GM18873 (cell line): Measurements from ENCODE around the gene COMMD7.
"Not testable (repeated sequence)": the region's sequence is repeated elsewhere in the genome, so short reads cannot be mapped to it uniquely, and the experiment has no call there.

ENCODE experiments used
- ATAC-seq: cut with Tn5 transposase; IDR thresholded peaks from one replicate; pipeline ENCODE4 v1.9.1; 2021; ENCODE audit warnings: mild to moderate bottlenecking, moderate library complexity, moderate number of reproducible peaks; ENCODE audit not compliant: unreplicated experiment, low FRiP score

Gene COMMD7

DNA sequence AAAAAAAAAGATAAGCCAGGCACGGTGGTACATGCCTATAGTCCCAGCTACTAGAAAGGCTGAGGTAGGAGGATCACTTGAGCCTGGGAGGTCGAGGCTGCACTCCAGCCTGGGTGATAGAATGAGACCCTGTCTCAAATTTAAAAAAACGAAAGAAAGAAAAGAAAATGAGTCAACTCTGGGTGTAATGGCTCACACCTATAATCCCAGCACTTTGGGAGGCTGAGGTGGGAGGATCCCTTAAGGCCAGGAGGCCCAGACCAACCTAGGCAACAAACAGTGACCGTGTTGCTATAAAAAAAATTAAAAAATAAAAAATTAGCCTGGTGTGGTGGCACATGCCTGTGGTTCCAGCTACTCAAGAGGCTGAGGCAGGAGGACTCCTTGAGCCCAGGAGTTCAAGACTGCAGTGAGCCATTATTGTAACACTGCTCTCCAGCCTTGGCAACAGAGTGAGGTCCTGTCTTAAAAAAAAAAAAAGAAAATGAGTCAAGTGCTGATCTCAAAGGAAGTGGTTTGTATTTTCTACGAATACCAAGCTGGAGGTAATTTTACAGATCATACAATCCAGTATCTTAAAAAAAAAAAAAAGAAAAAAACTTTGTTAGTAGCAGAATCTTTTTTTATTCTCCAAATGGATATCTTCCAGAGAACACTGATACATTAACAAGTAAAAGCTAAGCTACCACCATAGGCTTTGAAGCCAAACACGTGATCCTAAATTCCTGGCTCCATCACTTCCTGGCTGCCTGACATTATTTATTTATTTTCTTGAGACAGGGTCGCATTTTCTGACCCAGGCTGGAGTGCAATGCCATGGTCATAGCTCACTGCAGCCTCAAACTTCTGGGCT lies 5.7 kb downstream of the COMMD7 start:
- ATAC-seq = no peak

DNA sequence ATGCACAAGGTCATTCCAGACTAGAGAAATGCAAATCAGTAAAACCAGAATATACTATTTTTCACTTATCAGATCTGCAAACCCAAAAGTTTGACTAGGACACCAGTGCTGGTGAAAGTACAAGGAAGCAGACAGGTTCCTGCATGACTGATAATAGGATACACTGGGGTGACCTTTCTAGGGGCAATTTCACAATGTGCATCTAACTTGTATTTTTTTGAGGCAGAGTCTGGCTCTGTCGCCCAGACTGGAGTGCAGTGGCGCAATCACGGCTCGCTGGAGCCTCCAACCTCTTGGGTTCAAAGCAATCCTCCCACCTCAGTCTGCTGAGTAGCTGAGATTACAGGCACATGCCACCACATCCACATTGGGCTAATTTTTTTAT lies 11.4 kb downstream of the COMMD7 start:
- no peak for ATAC-seq

DNA sequence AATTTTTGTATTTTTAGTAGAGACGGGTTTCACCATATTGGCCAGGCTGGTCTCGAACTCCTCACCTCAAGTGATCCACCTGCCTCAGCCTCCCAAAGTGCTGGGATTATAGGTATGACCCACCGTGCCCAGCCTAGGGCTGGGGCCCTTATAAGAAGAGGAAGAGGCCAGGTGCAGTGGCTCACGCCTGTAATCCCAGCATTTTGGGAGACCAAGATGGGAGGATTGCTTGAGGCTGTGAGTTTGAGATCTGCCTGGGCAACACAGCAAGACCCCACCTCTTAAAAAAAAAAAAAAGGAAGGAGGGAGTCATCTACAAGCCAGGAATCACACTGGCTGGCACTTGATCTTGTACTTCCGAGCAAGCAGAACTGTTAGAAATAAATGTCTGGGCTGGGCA lies 13.9 kb downstream of the COMMD7 start:
- not testable (repeated sequence) for ATAC-seq

DNA sequence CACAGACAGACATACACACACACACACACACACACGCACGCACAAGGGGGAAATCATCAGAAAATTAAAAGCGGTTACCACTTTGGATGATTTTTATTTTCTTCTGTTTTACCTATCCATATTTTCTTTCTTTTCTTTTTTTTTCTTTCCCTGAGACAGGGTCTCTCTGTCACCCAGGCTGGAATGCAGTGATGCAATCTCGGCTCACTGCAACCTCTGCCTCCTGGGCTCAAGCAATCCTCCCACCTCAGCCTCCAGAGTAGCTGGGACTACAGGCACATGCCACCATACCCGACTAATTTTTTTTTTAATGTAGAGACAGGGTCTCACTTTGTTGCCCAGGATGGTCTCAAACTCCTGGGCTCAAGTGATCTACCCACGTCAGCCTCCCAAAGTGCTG lies 14.8 kb downstream of the COMMD7 start:
- ATAC-seq = not testable (repeated sequence)

DNA sequence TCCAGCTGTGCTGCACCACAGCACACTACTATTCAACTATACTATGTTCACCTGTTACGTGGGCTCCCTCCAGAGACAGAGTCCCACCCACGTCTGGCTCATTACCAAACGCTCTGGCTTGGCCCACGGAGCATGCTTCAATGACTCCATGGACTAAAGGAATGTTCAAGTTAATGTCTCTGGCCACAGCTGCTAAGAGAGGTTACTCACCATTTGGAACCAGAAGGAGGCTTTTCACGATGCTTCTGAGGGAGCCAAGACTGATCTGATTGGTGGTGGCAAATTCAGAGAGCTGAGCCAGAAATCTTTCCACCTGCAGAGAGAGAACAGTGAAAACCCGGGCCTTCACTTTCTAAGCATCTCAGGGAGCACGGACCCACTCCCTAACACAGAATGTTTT lies 15.6 kb downstream of the COMMD7 start:
- ATAC-seq = no peak

DNA sequence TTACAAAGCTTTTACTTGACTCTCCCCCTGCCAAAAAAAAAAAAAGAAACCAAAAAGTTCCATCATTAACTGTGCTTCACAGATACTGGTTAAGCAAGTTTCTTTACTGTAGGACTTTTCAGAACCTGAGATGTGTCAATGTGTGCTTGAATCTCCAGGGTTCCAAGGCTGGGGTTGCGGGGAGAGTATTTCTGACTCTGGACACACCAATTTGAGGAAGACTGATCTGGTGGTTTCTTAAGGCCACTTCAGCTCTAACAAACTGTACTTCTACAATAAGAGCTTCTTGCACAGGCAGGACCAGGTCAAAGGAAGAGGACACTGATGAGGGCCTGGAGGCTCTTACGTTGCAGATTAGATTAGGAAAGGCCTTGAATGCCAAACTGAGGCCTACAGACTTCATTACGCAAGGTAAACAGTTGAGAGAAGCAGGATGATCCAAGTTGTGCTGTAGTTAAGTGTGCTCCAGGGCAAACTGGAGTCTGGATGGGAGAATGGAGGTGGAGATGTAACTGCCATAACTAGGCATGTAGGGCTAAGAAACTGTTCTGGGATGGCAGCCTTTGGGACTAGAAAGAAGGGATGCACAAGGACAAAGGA lies 24.4 kb downstream of the COMMD7 start:
- ATAC-seq = no peak

DNA sequence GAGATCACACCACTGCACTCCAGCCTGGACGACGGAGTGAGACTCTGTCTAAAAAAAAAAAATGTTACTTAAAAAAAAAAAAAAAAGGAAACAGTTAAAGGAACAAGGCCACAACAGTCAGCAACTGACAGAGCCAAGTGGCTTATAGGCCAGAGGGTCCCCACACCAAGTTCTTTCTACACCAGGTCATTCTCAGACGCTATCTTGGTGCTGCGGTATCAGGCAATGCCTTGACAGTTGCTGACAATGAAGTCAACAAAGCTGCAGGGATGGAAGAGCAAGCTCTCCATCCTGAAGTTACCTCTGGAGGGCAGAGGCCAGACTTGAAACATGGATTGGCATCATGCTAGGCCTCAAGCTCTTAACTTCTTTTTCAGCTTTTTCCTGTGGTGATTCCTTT lies 31.9 kb downstream of the COMMD7 start:
- no peak for ATAC-seq

DNA sequence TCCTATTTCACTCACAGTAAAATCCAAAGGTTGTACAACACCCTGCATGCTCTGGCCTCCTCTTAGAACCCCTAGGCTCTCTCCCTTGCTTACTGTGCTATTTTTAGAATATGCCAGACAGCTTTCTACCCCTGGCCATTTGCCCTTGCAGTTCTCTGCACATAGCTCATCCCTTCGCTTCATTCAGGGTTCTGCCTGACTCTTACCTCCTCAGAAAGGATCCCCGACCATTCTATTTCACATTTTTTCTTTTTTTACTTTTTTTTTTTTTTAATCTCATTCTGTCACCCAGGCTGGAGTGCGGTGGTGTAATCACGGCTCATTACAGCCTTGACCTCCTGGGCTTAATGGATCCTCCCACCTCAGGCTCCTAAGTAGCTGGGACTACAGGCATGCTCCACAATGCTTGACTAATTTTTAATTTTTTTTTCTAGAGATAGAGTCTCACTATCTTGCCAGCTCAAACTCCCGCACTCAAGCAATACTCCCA lies 33.6 kb downstream of the COMMD7 start:
- ATAC-seq = no peak

DNA sequence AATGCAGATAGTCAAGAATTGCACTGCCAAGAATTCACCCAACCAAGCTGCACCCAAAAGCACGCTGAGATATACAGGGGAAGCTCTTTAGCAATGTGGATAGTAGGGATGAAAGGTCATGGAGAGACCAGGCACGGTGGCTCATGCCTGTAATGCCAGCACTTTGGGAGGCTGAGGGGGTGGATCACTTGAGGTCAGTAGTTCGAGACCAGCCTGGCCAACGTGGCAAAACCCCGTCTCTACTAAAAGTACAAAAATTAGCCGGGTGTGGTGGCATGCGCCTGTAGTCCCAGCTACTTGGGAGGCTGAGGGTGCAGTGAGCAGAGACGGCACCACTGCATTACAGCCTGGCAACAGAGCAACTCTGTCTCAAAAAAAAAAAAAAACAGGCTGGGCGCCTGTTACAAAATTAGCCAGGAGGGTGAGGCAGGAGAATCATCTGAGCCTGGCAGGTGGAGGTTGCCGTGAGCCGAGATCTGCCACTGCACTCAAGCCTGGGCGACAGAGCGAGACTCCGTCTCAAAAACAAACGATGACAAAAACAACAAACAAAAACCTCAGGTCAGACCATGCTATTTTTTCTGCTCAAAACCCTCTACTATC lies 34.1 kb downstream of the COMMD7 start:
- not testable (repeated sequence) for ATAC-seq

DNA sequence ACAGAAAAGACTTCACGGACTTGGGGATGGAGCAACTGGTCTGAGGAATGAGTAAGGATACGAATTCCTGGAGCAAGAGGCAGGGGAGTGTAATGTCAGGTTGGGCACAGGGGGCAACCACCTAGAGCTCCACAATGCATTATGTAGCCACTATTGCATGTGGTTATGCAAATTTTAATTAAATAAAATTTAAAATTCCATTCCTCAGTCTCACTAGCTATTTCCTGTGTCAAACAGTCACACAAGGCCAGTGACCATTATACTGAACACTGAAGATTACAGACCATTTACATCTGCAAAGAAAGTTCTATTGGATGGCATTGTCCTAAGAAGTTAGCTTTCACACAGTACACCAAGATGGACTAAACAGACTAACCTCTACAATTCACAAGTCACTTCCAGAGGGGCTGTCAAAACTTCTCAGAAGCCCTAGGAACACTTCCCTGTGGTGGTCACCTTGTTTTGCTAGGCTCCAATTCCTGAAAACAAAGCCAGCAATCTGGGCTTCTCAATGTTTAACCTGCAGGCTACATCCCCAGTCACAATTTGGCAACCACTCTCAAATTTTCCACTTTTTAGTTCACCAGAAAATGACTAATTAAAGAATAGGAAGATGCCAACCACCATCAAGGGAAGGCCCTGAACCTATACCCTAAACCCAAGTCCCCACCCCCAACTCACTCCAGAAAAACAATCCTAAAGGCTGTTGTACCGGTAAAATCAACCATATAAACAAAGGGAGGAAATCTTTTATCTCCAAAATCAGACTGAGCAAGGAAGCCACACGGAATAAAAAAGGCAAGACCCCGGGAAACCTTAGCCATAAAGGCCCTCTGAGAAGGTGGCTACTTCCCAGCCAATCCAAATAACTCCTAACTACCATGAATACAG lies 35.3 kb downstream of the COMMD7 start:
- no peak for ATAC-seq

DNA sequence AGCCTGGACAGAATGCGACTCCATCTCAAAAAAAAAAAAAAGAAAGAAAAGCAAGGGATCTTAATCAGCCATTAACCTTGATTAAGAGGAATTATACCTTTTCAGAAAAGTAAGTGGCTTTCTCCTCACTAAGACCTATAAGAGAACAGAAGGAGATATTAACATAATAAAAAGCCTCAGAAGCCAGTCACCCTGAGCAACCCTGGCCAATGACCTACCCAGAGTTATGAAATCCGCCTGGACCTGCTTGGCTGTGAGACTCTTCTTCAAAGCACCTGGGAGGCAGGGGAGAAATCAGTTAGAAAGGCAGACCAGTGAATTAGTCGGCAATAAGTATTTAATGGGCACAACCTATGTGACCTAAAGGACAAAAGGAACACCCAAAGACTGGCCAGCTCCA lies 36.8 kb downstream of the COMMD7 start:
- ATAC-seq = no peak

DNA sequence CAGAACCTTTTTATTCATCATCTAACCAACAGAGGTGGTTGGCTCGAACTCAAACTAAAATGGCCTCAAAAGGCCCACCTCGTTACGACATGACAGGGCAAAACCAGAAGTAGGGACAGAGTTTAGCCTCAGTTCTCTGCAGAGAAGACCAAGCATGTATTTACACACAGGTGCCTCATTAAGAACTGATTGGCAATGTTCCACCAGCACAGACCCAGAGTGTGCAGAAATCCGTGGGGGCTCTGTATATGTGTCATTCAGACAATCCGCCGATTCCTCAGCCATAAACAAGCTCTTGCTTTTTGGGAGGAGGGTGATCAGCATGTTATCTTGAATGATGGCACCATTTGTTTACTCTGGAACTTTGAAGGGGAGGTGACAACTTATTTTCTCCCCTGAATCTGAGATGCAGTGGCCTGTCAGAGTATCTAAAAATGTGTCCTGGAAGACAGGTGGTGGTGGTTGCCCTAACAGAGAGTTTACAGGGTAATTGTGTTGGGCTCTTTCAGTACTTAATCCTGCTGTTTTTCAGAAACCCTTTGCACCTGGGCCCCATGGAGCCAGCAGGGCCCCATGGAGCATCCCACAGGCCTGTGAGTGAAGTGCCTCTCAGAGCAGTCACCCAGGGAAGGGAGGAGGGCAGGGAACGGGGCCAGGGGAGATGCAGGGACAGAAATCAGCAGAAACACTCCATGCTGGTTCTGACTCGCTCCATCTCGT lies 40.4 kb downstream of the COMMD7 start:
- ATAC-seq = no peak

DNA sequence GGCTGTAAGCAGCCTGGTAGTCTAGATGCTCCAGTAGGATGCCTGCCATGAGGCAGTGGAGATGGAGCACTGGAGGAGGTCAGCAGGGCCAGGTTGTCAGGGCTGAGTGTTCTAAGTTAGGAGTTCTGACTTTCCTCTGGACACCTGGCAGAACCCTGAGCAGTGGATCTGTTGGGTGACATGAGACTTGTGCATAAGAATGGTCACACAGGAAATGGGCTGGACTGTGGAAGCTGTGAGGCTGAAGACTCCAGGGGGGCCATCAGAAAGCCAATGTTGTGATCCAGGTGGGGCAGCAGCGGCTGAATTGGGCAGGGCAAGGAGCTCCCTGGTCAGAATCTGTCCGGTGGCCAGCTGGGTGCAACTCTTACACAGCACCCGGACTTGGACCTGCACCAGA lies 45.7 kb downstream of the COMMD7 start:
- no peak for ATAC-seq

DNA sequence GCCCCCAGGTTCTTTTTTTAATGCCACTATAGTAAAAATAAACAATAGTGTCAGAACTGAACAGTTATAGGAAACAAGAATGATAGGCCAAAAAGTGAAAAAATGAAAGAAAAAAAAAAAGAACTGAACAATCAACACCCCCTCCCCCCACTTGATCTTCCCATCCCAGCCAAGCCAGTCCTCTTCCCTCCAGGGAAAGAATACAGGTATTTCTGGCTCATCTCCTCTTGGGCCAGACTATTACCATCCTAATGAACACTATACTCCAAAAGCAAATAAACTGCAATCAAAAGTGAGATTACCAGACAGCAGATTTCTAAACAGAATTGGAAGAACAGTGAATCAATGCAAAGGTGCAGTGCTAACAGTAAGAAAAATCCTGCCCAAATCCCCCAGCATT lies 48.2 kb downstream of the COMMD7 start:
- ATAC-seq = no peak

DNA sequence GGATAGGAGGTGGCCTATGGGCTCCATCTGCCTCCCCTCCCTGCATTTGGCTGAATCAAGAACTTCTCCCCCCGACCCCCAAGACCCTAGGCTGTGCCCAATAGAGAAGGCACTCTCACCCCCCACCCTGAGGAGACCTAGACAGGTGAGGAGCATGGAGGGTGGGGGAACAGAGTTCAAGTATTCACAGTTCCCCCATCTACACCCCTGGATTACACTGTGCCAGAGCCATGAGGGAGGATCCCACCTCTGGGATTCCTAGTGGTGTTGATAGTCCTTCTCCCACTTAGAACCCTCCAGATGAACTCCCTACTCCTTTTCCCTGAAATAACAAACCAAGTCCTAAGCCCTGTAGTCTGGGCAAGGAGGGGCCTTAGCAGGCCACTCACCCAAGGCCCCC lies 54.3 kb downstream of the COMMD7 start:
- not testable (repeated sequence) for ATAC-seq

DNA sequence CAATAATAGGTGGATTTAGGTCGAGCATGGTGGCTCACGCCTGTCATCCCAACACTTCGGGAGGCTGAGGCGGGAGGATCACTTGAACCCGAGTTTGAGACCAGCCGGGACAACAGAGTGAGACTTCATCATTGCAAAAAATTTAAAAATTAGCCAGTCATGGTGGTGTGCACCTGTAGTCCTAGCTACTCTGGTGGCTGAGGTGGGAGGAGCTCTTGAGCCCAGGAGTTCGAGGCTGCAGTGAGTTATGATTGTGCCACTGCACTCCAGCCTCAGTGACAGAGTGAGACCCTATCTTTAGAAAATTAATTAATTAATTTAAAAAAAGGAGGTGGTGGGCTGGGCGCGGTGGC lies 56.1 kb downstream of the COMMD7 start:
- no peak for ATAC-seq

DNA sequence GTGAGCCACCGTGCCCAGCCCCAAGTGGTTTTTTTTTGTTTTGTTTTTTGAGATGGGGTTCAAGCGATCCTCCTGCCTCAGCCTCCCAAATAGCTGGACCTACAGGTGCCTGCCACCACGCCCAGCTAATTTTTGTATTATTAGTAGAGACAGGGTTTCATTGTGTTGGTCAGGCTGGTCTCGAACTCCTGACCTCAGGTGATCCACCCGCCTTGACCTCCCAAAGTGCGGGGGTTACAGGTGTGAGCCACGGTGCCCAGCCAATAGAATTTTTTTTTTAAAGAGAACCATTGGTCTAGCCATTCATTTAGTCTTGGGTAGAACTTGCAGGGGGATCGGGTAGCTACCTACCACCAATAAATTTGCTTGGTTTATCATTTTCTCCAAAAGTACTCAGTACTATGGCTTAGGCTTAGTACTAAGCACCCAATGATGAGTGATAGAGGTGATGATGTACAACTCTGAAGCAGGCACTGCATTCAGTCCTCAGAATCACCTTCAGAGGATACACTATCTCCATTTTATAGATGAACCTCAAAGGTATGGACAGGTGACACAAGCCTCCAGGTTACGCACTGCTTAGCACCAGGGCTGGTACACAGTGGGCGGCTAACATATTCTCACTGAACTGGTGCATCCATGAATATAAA lies 56.6 kb downstream of the COMMD7 start:
- no peak for ATAC-seq

DNA sequence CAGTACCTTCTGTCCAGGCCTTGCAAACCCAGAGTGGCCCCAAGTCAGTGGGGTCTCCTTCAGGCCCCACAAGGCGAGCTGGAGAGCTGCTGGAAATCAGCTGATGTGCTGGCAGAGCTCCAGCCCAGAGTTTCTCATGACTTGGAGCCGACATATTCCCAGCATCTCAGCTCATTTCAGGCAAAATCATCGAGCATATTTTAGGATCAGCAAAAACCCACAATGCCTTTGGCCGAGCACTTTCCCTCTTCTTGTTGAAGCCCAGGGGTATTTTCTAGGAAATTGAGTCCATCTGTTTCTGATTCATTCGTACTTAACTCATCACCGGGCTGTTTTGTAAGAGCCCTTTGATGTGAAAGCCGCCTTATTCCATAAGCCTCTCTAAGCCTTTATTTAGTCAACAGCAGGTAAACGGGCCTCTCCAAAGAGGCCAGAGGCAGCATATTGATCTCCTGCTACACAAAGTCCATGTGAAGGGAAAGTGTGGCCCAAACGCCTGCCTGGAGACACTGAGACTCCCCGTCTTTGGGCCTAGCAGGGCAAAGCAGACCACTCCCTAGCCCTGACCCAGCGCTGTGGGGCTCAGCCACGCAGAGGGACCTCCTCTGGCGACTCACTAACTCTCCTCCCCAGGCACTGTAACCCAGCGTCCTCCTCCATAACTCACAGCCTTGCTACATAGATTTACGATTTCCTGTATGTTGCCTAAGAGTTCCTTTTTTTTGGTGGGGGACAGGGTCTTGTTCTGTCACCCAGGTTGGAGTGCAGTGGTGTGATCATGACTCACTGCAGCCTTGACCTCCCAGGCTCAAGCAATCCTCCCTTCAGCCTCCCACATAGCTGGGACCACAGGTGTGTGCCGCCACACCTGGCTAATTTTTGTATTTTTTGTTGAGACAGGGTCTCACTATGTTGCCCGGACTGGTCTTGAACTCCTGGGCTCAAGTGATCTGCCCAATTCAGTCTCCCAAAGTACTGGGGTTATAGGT lies 57.4 kb downstream of the COMMD7 start:
- ATAC-seq = no peak
